Islet of Langerhans (tissue), 1 donor: Measurements from ENCODE around the gene RCOR1.
"Not testable (repeated sequence)": the region's sequence is repeated elsewhere in the genome, so short reads cannot be mapped to it uniquely, and the experiment has no call there.

Source experiments
- FAIRE-seq: peaks from one replicate; lab custom pipeline; 2011; peaks lifted over from hg19 to GRCh38; lab: Jason Lieb, UNC

The RCOR1 gene

GRCh38 chr14:102591944-102592762 is at the start of gene RCOR1:
TSS of gene RCOR1 (plus strand) at chr14:102592649. CDS start at chr14:102592887, 238 bp downstream.
- no peak for FAIRE-seq

- FAIRE-seq, result no peak
These were observed 48.3 kb upstream of the RCOR1 start for GRCh38 chr14:102544046-102544746.

- FAIRE-seq, result no peak
These were observed 47.5 kb upstream of the RCOR1 start for GRCh38 chr14:102544747-102545460.

GRCh38 chr14:102545461-102546265 is 46.8 kb upstream of the RCOR1 start:
- no peak for FAIRE-seq

GRCh38 chr14:102548616-102549240 is 43.7 kb upstream of the RCOR1 start:
- no peak for FAIRE-seq

GRCh38 chr14:102550927-102551401 is 41.5 kb upstream of the RCOR1 start:
- FAIRE-seq, result not testable (repeated sequence)

- no peak for FAIRE-seq
These were observed 40.3 kb upstream of the RCOR1 start for GRCh38 chr14:102551995-102552705.

- FAIRE-seq, result no peak
These were observed 37.3 kb upstream of the RCOR1 start for GRCh38 chr14:102554821-102555819.

- FAIRE-seq, result no peak
These were observed 36.3 kb upstream of the RCOR1 start for GRCh38 chr14:102556098-102556677.

- FAIRE-seq, result no peak
These were observed 34.8 kb upstream of the RCOR1 start for GRCh38 chr14:102557434-102558226.

- FAIRE-seq, result no peak
These were observed 33.9 kb upstream of the RCOR1 start for GRCh38 chr14:102558556-102558955.

- FAIRE-seq, result no peak
These were observed 31.8 kb upstream of the RCOR1 start for GRCh38 chr14:102560458-102561261.

GRCh38 chr14:102565331-102565887 is 27.0 kb upstream of the RCOR1 start:
- FAIRE-seq, result no peak

GRCh38 chr14:102565959-102566358 is 26.5 kb upstream of the RCOR1 start:
- no peak for FAIRE-seq

GRCh38 chr14:102568115-102568614 is 24.3 kb upstream of the RCOR1 start:
- FAIRE-seq, result no peak

GRCh38 chr14:102570334-102570995 is 22.0 kb upstream of the RCOR1 start:
- FAIRE-seq, result no peak
